ENCODE measurements around the gene BAZ1A. TPM values are rescaled to one million over a fixed set of nuclear protein-coding genes. Genes with fewer than 3 reads are reported as not detected.

The BAZ1A gene
- total RNA-seq (2022; extraction: Qiagen RNA extraction) = 24.9 to 32.3 TPM (median 29.8 TPM) in 5 replicates

GRCh38 chr14:34875031-34875922 is at the start of gene BAZ1A:
Gene BAZ1A, minus strand, starts transcription at chr14:34875360. Its CDS starts 756 bp downstream, at chr14:34874604.

GRCh38 chr14:34714320-34715126 is 160.6 kb downstream of the BAZ1A start, which contains the start of gene CFL2:
Gene CFL2, minus strand, starts transcription at chr14:34714593. Its CDS starts 53 bp downstream, at chr14:34714540.

Other genes with a start within 250 kb of the BAZ1A start
- gene SNX6, start 245.2 kb downstream of the BAZ1A start, total RNA-seq (2022; extraction: Qiagen RNA extraction) = 69.9 to 88.0 TPM (median 76.4 TPM) in 5 replicates
- 94.1 to 129 TPM (median 119 TPM) in 5 replicates for gene CFL2, start 160.8 kb downstream of the BAZ1A start, total RNA-seq (2022; extraction: Qiagen RNA extraction)
- gene SRP54, start 107.6 kb upstream of the BAZ1A start, total RNA-seq (2022; extraction: Qiagen RNA extraction) = 60.4 to 68.0 TPM (median 63.3 TPM) in 5 replicates
- gene FAM177A1, start 170.9 kb upstream of the BAZ1A start, total RNA-seq (2022; extraction: Qiagen RNA extraction) = 101 to 123 TPM (median 121 TPM) in 5 replicates
- 23.0 to 29.9 TPM (median 26.0 TPM) in 5 replicates for gene PPP2R3C, start 246.6 kb upstream of the BAZ1A start, total RNA-seq (2022; extraction: Qiagen RNA extraction)
- 33.1 to 42.5 TPM (median 40.5 TPM) in 5 replicates for gene PRORP, start 247.2 kb upstream of the BAZ1A start, total RNA-seq (2022; extraction: Qiagen RNA extraction)